Endodermal cell (in vitro differentiated cells): ENCODE measurements around the gene CFAP77. TPM values are rescaled to one million over a fixed set of nuclear protein-coding genes. Genes with fewer than 3 reads are reported as not detected.

Experiments used
- DNase-seq: peaks from one replicate; pipeline ENCODE4 v3.0.0-alpha.2; 2017
- H3K27ac ChIP-seq: 2 replicates; pipeline ENCODE4 v1.5.1; 2013; ENCODE audit warnings: mild to moderate bottlenecking, low read depth, low read length, moderate library complexity
- H3K27me3 ChIP-seq: 2 replicates; pipeline ENCODE4 v1.6.1; 2013; ENCODE audit warnings: mild to moderate bottlenecking, low read length, moderate library complexity; ENCODE audit not compliant: insufficient read depth, control insufficient read depth, poor library complexity, severe bottlenecking
- H3K36me3 ChIP-seq: 2 replicates; pipeline ENCODE4 v1.7.0; 2013; ENCODE audit warnings: mild to moderate bottlenecking, low read length, moderate library complexity; ENCODE audit not compliant: control insufficient read depth, insufficient read depth
- H3K4me1 ChIP-seq: one replicate; pipeline ENCODE4 v1.7.0; 2013; ENCODE audit warnings: low read length; ENCODE audit not compliant: control insufficient read depth, insufficient read depth
- H3K4me3 ChIP-seq: 2 replicates; pipeline ENCODE4 v1.5.1; 2013; ENCODE audit warnings: mild to moderate bottlenecking, low read length, moderate library complexity
- H3K9ac ChIP-seq: 2 replicates; pipeline ENCODE4 v1.6.1; 2013; ENCODE audit warnings: mild to moderate bottlenecking, low read length, moderate library complexity; ENCODE audit not compliant: poor library complexity, severe bottlenecking; ENCODE audit errors: extremely low read depth
- H3K9me3 ChIP-seq: 2 replicates; pipeline ENCODE4 v1.6.1; 2013; ENCODE audit warnings: mild to moderate bottlenecking, low read length, moderate library complexity; ENCODE audit not compliant: control insufficient read depth
- H3K27ac Mint-ChIP-seq: 2 replicates; pipeline ENCODE4 v1.8.0; 2020; ENCODE audit warnings: mixed read lengths
- H3K27me3 Mint-ChIP-seq: 2 replicates; pipeline ENCODE4 v1.8.0; 2021; ENCODE audit warnings: mild to moderate bottlenecking, mixed read lengths; ENCODE audit not compliant: insufficient read depth
- H3K36me3 Mint-ChIP-seq: 2 replicates; pipeline ENCODE4 v1.8.0; 2020; ENCODE audit warnings: low read depth, mixed read lengths
- H3K4me1 Mint-ChIP-seq: 2 replicates; pipeline ENCODE4 v1.8.0; 2020; ENCODE audit warnings: mixed read lengths
- H3K4me3 Mint-ChIP-seq: 2 replicates; pipeline ENCODE4 v1.8.0; 2020; ENCODE audit warnings: mild to moderate bottlenecking, moderate library complexity, mixed read lengths
- H3K9me3 Mint-ChIP-seq: 2 replicates; pipeline ENCODE4 v1.8.0; 2020; ENCODE audit warnings: mild to moderate bottlenecking, mixed read lengths
- CTCF ChIP-seq: fragments of 200-600 bp; sonication (generic); conservative IDR thresholded peaks from 2 replicates; pipeline ENCODE4 v1.5.0; 2021; ENCODE audit warnings: antibody characterized with exemption, mild to moderate bottlenecking
- WGBS, 2 experiments: methylation state at CpG; one replicate each; pipeline versions ENCODE4 v1.1.5 to v1.1.7; 2013; ENCODE audit warnings: missing lambda C conversion rate in 2 of 2, mixed read lengths in 1 of 2; ENCODE audit not compliant: insufficient coverage in 1 of 2, insufficient read length in 1 of 2; 5-methylcytosine and 5-hydroxymethylcytosine counted together
- total RNA-seq, 2 donors: library from RNA; stranded (reverse); fragmentation: NEBNext Ultra II Directional in 1 of 2; extraction: Animal tissue kit (Norgen Biotek cat#: 25700) in 1 of 2; gene quantifications; 2 replicates in 1 of 2; 3 replicates in 1 of 2; pipeline ENCODE4 v1.2.1, GENCODE V29; 2021

Gene CFAP77
- total RNA-seq, 2 donors from 2014 or later, result 1.7 to 2.2 TPM

- Mint-ChIP-seq H3K4me3 (no peak overlapping the region), H3K27ac (peak overlapping the region; percentile 12), H3K9me3 (peaks cover 37% of the 10 kb centered on the region), H3K27me3 (peaks cover 7% of the 10 kb centered on the region), H3K36me3 (peaks cover 10% of the 10 kb centered on the region), H3K4me1 (peaks cover 15% of the 10 kb centered on the region)
- Histone ChIP-seq H3K36me3 (no peaks in the 10 kb centered on the region), H3K27ac (peak overlapping the region; percentile 57), H3K9ac (no peak overlapping the region), H3K27me3 (no peaks in the 10 kb centered on the region), H3K4me1 (no peaks in the 10 kb centered on the region), H3K4me3 (no peak overlapping the region), H3K9me3 (peaks cover 15% of the 10 kb centered on the region)
- DNase-seq, result no peak
- no peak for TF ChIP-seq CTCF
- WGBS, 2 experiments, result 71 to 88% methylated on average over 17 to 25 of the region's 25 CpGs
These were observed 121.9 kb downstream of the CFAP77 start for GRCh38 chr9:132531710-132532570.

DNA sequence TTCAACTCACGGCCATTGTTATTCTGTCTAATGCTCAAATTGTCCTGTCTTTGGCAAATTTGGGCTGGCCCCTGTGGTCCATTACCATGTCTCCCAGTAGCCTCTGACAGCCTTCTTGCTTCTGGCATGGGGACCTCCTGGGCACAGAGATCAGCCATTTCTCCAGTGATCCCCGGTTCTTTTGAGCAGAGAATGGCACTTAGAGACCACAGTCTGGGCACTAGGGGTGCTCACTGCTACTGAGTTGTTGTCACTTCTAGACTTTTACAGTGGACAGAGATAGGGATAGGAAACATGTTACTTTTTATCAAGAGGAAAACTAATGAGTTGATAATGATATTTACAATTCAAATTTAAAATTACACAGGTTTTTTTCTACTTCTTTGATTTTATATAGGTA, 124.8 kb downstream of the CFAP77 start:
- H3K4me1 Mint-ChIP-seq, result peaks cover 15% of the 10 kb centered on the region
- no peak for TF ChIP-seq CTCF
- no peaks in the 10 kb centered on the region for H3K36me3 ChIP-seq
- H3K9me3 Mint-ChIP-seq, result peaks cover 38% of the 10 kb centered on the region
- no peak overlapping the region for H3K9ac ChIP-seq
- H3K27me3 ChIP-seq, result no peaks in the 10 kb centered on the region
- H3K27ac Mint-ChIP-seq, result no peak overlapping the region
- WGBS, 2 experiments, result 93 to 94% methylated on average over 1 to 2 of the region's 2 CpGs
- H3K9me3 ChIP-seq, result peaks cover 15% of the 10 kb centered on the region
- peak; percentile 34 for DNase-seq
- no peak overlapping the region for H3K27ac ChIP-seq
- no peak overlapping the region for H3K4me3 Mint-ChIP-seq
- no peak overlapping the region for H3K4me3 ChIP-seq
- no peaks in the 10 kb centered on the region for H3K4me1 ChIP-seq
- peaks cover 10% of the 10 kb centered on the region for H3K36me3 Mint-ChIP-seq
- peaks cover 13% of the 10 kb centered on the region for H3K27me3 Mint-ChIP-seq

DNA sequence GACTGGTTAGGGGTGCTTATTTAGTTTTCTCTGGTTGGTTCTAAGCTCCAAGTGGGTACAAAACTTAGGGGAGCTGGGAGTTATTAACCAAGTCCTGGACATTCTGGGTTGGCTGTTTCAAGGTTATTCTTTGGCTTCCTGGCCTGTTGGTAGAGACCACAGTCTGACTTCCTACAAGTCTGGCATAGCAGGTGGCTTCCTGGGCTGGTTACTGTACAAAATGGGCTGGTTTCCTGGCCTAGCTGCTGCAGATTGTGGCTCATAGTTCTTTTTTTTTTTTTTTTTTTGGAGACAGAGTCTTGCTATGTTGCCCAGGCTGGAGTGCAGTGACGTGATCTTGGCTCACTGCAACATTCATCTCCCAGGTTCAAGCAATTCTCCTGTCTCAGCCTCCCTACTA, 126.1 kb downstream of the CFAP77 start:
- H3K4me3 ChIP-seq, result no peak overlapping the region
- peaks cover 38% of the 10 kb centered on the region for H3K9me3 Mint-ChIP-seq
- H3K27ac ChIP-seq, result no peak overlapping the region
- H3K36me3 ChIP-seq, result no peaks in the 10 kb centered on the region
- no peaks in the 10 kb centered on the region for H3K27me3 ChIP-seq
- peaks cover 15% of the 10 kb centered on the region for H3K9me3 ChIP-seq
- WGBS, 2 experiments, result 100% methylated on average over 1 of the region's 1 CpG
- no peak overlapping the region for H3K27ac Mint-ChIP-seq
- H3K4me3 Mint-ChIP-seq, result no peak overlapping the region
- peaks cover 10% of the 10 kb centered on the region for H3K36me3 Mint-ChIP-seq
- TF ChIP-seq CTCF, result no peak
- H3K4me1 Mint-ChIP-seq, result peaks cover 8% of the 10 kb centered on the region
- no peak overlapping the region for H3K9ac ChIP-seq
- no peaks in the 10 kb centered on the region for H3K4me1 ChIP-seq
- DNase-seq, result no peak
- peaks cover 13% of the 10 kb centered on the region for H3K27me3 Mint-ChIP-seq
